Caco-2 (cell line): ENCODE data around the gene RGS17. TPM values are rescaled to one million over a fixed set of nuclear protein-coding genes. Genes with fewer than 3 reads are reported as not detected.

Experiments used
- BruUV-seq: library from RNA; stranded (reverse); fragments of 400-500 nt; replicated peaks from 2 replicates; lab custom pipeline; 2021; lab: Mats Ljungman, UMichigan
- CTCF ChIA-PET: fragments of 300-600 bp; sonication (Branson Sonifier 250); formaldehyde crosslinking; loops from one replicate; lab custom pipeline; 2022; ENCODE audit warnings: antibody characterized with exemption; lab: Charles Lee
- POLR2A ChIA-PET: fragments of 300-600 bp; sonication (Branson Sonifier 250); formaldehyde crosslinking; loops from one replicate; lab custom pipeline; 2022; ENCODE audit warnings: antibody characterized with exemption; lab: Charles Lee
- DNase-seq, 2 experiments: peaks; one replicate each; pipeline versions ENCODE4 v3.0.0 to v3.0.0-alpha.2; 2020 to 2022
- H3K27me3 ChIP-seq: replicated peaks from 2 replicates; pipeline ENCODE4 v1.6.0; 2011; ENCODE audit warnings: low read length; ENCODE audit not compliant: control insufficient read depth, insufficient read depth
- H3K36me3 ChIP-seq: 2 replicates; pipeline ENCODE4 v1.5.1; 2011; ENCODE audit warnings: low read length; ENCODE audit not compliant: control insufficient read depth, insufficient read depth
- H3K4me1 ChIP-seq: fragments of 250-450 bp; sonication (Bioruptor Pico); 2 replicates; pipeline ENCODE4 v1.5.1; 2020; ENCODE audit warnings: mild to moderate bottlenecking
- H3K4me3 ChIP-seq: 2 replicates; pipeline ENCODE4 v1.5.1; 2011; ENCODE audit warnings: low read depth, mild to moderate bottlenecking, control low read depth, low read length
- H3K9me3 ChIP-seq: fragments of 250-450 bp; sonication (Bioruptor Pico); 2 replicates; pipeline ENCODE4 v1.5.1; 2020; ENCODE audit warnings: mild to moderate bottlenecking, moderate library complexity
- H3K27ac Mint-ChIP-seq: one replicate; pipeline ENCODE4 v1.8.0; 2022; ENCODE audit warnings: mixed read lengths; ENCODE audit not compliant: unreplicated experiment
- H3K27me3 Mint-ChIP-seq: one replicate; pipeline ENCODE4 v1.8.0; 2022; ENCODE audit warnings: mixed read lengths; ENCODE audit not compliant: insufficient read depth, unreplicated experiment
- H3K36me3 Mint-ChIP-seq: one replicate; pipeline ENCODE4 v1.8.0; 2022; ENCODE audit warnings: mild to moderate bottlenecking, mixed read lengths; ENCODE audit not compliant: insufficient read depth, unreplicated experiment
- H3K4me1 Mint-ChIP-seq: one replicate; pipeline ENCODE4 v1.8.0; 2022; ENCODE audit warnings: low read depth, mixed read lengths; ENCODE audit not compliant: unreplicated experiment
- H3K4me3 Mint-ChIP-seq: one replicate; pipeline ENCODE4 v1.8.0; 2022; ENCODE audit warnings: mild to moderate bottlenecking, moderate library complexity, mixed read lengths; ENCODE audit not compliant: unreplicated experiment
- H3K9me3 Mint-ChIP-seq: one replicate; pipeline ENCODE4 v1.8.0; 2022; ENCODE audit warnings: mixed read lengths; ENCODE audit not compliant: unreplicated experiment
- CTCF ChIP-seq, 2 experiments: fragments of 200-600 bp in 1 of 2; IDR thresholded peaks; 1 replicate in 1 of 2; 2 replicates in 1 of 2; pipeline versions ENCODE4 v1.5.1 to v1.8.0; 2011 to 2022; ENCODE audit warnings: antibody characterized with exemption in 1 of 2, control low read depth in 1 of 2, inconsistent platforms in 1 of 2, low read depth in 1 of 2, low read length in 1 of 2, mild to moderate bottlenecking in 1 of 2, moderate library complexity in 1 of 2; ENCODE audit not compliant: insufficient read depth in 1 of 2, severe bottlenecking in 1 of 2, unreplicated experiment in 1 of 2
- intact Hi-C: fragments of 100-400 bp; cut with micrococcal nuclease; formaldehyde crosslinking; loops from one replicate; pipeline ENCODE4 v1.10.0; 2022; ENCODE audit not compliant: unreplicated experiment
- total RNA-seq: library from RNA; stranded (reverse); gene quantifications from 2 replicates; pipeline ENCODE4 v1.2.3, GENCODE V29; 2022

Gene RGS17
- total RNA-seq, 1 experiment from 2014 or later: not detected

- no peak for TF ChIP-seq CTCF (IDR thresholded peaks at IDR 0.05; ENCODE audit: insufficient read depth in 1 of 2, low read depth in 1 of 2, low read length in 1 of 2, severe bottlenecking in 1 of 2, unreplicated experiment in 1 of 2)
- H3K36me3 ChIP-seq: no peaks in the 10 kb centered on the region
- Mint-ChIP-seq H3K27ac (no peak overlapping the region), H3K27me3 (peaks cover 9% of the 10 kb centered on the region), H3K4me3 (no peak overlapping the region), H3K4me1 (peaks cover 6% of the 10 kb centered on the region), H3K36me3 (no peaks in the 10 kb centered on the region), H3K9me3 (no peaks in the 10 kb centered on the region)
- no peaks in the 10 kb centered on the region for H3K4me1 ChIP-seq
- POLR2A ChIA-PET: no interaction called here
- CTCF ChIA-PET: interaction anchor here (1.0 kb wide), 1 partner anchor 73 kb away, joined by 3 read pairs; no protein-coding TSS in a partner anchor
- no peaks in the 10 kb centered on the region for H3K27me3 ChIP-seq
- H3K4me3 ChIP-seq: no peak overlapping the region
- DNase-seq: no peak
- H3K9me3 ChIP-seq: no peaks in the 10 kb centered on the region
- intact Hi-C loops: no loop called here
- no TSS peak for BruUV-seq
These were observed 102.8 kb downstream of the RGS17 start for GRCh38 chr6:153028286-153028685.

GRCh38 chr6:153027480-153027879 is 103.6 kb downstream of the RGS17 start:
- Mint-ChIP-seq H3K36me3 (no peaks in the 10 kb centered on the region), H3K9me3 (no peaks in the 10 kb centered on the region), H3K27me3 (peaks cover 9% of the 10 kb centered on the region), H3K27ac (no peak overlapping the region), H3K4me3 (no peak overlapping the region), H3K4me1 (peaks cover 6% of the 10 kb centered on the region)
- no peaks in the 10 kb centered on the region for H3K27me3 ChIP-seq
- no peak for DNase-seq
- no peaks in the 10 kb centered on the region for H3K4me1 ChIP-seq
- POLR2A ChIA-PET: no interaction called here
- CTCF ChIA-PET: no interaction called here
- intact Hi-C loops: no loop called here
- no peak overlapping the region for H3K4me3 ChIP-seq
- BruUV-seq: no TSS peak
- no peak for TF ChIP-seq CTCF (IDR thresholded peaks at IDR 0.05; ENCODE audit: insufficient read depth in 1 of 2, low read depth in 1 of 2, low read length in 1 of 2, severe bottlenecking in 1 of 2, unreplicated experiment in 1 of 2)
- no peaks in the 10 kb centered on the region for H3K9me3 ChIP-seq
- no peaks in the 10 kb centered on the region for H3K36me3 ChIP-seq

- TF ChIP-seq CTCF (IDR thresholded peaks at IDR 0.05; ENCODE audit: insufficient read depth in 1 of 2, low read depth in 1 of 2, low read length in 1 of 2, severe bottlenecking in 1 of 2, unreplicated experiment in 1 of 2): no peak
- no peaks in the 10 kb centered on the region for H3K4me1 Mint-ChIP-seq
- CTCF ChIA-PET: no interaction called here
- H3K4me1 ChIP-seq: no peaks in the 10 kb centered on the region
- DNase-seq: no peak
- no peak overlapping the region for H3K27ac Mint-ChIP-seq
- no peaks in the 10 kb centered on the region for H3K9me3 ChIP-seq
- H3K4me3 ChIP-seq: no peak overlapping the region
- no peaks in the 10 kb centered on the region for H3K36me3 ChIP-seq
- H3K36me3 Mint-ChIP-seq: no peaks in the 10 kb centered on the region
- intact Hi-C loops: loop anchor here (1.0 to 2.0 kb wide), 4 partner anchors 22 to 160 kb away; partner anchors contain the start of genes FBXO5 and MTRF1L
- POLR2A ChIA-PET: no interaction called here
- no peaks in the 10 kb centered on the region for H3K27me3 ChIP-seq
- no peaks in the 10 kb centered on the region for H3K9me3 Mint-ChIP-seq
- H3K4me3 Mint-ChIP-seq: no peak overlapping the region
- peaks cover 9% of the 10 kb centered on the region for H3K27me3 Mint-ChIP-seq
- no TSS peak for BruUV-seq
These were observed 106.4 kb downstream of the RGS17 start for GRCh38 chr6:153024709-153025017.
